Neural progenitor cell (in vitro differentiated cells): Measurements from ENCODE around the gene GPR68.

Experiments
- EZH2 ChIP-seq: fragments of 200-600 bp; sonication (generic); IDR thresholded peaks from 2 replicates; pipeline ENCODE4 v1.6.1; 2017; ENCODE audit warnings: antibody characterized with exemption, mild to moderate bottlenecking, moderate library complexity
- TF ChIP-seq, protein P1 (sequence below): fragments of 200-600 bp; sonication (generic); IDR thresholded peaks from 2 replicates; pipeline ENCODE4 v1.5.1; 2017; ENCODE audit warnings: antibody characterized with exemption, mild to moderate bottlenecking

DNA sequence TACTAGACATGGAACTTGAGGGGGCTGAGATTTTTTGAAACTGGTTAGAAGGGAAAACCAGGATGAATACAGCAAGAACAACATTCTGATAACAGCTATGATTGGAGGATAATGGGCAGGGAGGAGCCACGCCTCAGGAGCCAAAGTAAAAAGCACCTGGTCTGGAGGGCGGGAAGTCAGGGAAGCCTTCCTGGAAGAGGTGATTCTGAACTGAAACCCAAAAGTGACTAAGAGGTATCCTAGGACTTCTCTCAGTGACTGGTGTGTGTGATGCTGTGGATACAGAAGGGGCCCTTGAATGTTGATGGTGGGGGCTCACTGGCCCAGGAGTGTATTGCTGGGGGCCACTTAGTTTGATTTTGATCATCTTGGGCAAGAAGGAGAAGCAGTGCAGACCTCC, 18.8 kb upstream of the GPR68 start:
- TF ChIP-seq, protein P1, sequence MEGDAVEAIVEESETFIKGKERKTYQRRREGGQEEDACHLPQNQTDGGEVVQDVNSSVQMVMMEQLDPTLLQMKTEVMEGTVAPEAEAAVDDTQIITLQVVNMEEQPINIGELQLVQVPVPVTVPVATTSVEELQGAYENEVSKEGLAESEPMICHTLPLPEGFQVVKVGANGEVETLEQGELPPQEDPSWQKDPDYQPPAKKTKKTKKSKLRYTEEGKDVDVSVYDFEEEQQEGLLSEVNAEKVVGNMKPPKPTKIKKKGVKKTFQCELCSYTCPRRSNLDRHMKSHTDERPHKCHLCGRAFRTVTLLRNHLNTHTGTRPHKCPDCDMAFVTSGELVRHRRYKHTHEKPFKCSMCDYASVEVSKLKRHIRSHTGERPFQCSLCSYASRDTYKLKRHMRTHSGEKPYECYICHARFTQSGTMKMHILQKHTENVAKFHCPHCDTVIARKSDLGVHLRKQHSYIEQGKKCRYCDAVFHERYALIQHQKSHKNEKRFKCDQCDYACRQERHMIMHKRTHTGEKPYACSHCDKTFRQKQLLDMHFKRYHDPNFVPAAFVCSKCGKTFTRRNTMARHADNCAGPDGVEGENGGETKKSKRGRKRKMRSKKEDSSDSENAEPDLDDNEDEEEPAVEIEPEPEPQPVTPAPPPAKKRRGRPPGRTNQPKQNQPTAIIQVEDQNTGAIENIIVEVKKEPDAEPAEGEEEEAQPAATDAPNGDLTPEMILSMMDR: no peak
- no peak for TF ChIP-seq EZH2
